GM11168 (cell line): Measurements from ENCODE around the gene ACACA.
"Not testable (repeated sequence)": the region's sequence is repeated elsewhere in the genome, so short reads cannot be mapped to it uniquely, and the experiment has no call there.

Experiments
- in situ Hi-C: fragments of 300-500 bp; cut with MboI; formaldehyde crosslinking; loops from one replicate; pipeline ENCODE4 v1.12.0; 2022; ENCODE audit warnings: low sequenced_read_pairs; ENCODE audit not compliant: unreplicated experiment

Gene ACACA

DNA sequence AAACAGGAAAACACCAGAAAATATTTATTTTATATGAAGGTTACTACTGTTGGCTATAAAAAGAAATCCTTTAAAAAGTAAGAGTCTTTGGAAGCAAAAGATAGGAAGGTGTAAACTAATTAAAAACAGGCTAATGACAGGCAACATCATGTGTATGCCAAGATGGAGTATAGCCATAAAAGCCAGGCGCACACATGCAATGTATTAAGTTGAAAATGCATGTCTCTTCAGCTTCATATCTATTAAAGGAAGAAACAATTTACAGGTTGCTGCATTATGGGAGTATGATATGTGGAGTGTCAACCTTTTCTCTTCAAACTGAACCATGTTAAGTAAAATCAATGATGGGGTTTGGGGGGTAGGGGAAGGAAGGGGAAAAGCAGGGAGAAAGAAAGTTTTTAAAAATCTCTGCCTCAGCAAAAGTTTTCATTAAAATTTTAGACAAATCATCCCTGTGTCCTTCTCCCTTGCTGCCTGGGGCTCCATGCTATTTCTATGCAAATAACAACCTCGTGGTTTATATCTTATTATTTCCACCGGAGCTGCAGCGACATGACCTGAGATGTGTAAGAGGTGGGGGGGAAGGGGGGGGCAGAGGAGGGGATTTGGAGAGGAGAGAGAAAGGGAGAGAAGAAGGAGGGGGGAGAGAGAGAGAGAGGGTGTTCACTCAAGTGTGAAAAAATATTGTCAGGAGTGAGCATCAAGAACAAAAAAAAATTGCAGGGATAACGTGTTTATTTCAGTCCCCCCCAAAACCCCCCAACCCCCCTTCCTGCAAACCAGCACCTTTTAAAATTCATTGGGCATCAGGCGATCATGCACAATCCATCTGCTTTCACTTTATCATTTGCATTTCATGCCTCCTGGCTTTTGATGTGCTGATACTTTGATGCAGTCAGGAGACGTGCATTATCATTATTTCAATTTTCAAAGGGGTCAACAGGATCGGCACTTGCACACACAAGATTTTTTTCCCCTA is 260.3 kb downstream of the ACACA start:
- in situ Hi-C loops: no loop called here

DNA sequence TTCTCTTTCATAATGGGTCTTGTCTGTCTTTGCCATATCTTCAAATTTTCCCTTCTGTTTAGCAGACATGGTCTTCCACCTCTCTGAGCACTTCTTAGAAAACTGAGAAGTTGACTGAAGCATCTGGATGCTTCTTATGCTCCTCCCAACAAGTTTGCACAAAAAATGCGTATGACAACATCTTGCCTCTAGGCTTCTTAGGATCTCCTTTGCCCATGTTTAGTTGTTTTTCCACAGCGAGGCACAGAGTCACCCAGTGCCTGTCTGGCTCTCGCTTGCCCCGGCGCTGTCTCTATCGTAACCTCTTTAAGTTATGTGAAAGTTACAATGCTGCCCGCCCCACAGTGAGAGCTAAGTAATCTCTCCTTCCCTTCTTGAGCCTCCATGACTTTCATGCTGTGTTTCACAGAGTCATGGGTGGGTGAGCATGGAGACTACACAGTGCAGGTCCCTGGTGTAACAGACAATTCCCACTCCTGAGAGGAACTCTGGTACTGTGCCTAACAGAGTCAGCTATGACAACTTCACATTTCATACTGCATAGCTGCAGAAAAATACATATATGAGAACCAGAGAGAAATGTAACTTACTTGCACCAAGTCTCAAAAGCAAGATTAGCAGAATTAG is 262.4 kb downstream of the ACACA start:
- in situ Hi-C loops: no loop called here

- in situ Hi-C loops: not testable (repeated sequence)
These were observed 263.1 kb downstream of the ACACA start for GRCh38 chr17:37143558-37143957.

DNA sequence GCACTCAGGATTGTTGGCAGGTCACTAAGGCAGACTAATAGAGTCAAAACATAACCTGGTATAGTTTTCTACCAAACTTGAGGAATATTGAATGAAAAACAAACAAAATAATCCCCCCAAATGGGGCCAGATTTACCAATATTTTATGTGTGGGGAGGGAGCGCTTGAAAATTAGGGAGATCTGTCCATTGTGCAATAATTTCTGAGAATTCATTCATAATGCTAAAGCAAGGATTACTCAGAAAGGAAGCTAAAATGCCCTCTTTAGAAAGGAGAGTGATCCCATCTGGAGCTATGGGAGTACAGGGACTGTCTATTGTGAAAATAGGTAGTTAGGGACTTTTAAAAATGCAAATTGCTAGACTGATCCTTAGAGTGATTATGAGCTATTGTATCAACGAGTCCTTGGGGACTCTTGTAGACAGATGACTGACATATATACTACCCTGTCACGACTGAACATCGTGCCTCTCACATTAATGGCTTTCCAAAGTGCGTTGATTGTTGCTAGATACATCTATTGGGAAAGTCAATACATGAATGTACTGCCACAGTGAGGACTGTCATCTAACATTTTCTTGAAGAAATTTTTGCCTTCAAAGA is 264.2 kb downstream of the ACACA start:
- in situ Hi-C loops: no loop called here

DNA sequence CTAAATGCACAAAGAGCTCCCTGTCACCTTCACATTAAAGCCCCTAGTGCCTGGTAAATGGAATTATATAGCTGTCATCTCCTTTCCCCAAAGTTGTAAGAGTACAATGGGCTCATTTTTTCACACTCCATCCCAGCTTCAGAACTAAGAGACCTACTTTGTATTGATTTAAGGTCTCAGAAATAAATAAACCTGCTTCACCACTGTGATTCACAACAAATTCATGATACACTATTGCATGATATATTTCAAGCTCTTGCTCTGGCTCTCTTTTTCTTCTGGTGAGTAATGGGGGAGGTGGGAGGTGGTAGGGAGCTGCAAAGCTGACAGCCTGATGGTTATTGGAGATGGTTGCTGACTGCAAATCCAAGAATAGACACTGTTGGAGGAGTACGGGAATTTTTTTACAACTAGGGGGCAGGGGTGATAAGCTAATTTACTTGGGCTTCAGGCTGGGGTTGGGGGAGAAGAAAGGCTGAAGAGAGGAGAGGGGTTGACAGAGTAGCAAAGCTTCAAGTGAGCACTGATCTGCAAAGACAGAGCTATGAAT is 268.0 kb downstream of the ACACA start:
- in situ Hi-C loops: no loop called here

GRCh38 chr17:37137906-37138514 is 268.6 kb downstream of the ACACA start:
- in situ Hi-C loops: no loop called here

DNA sequence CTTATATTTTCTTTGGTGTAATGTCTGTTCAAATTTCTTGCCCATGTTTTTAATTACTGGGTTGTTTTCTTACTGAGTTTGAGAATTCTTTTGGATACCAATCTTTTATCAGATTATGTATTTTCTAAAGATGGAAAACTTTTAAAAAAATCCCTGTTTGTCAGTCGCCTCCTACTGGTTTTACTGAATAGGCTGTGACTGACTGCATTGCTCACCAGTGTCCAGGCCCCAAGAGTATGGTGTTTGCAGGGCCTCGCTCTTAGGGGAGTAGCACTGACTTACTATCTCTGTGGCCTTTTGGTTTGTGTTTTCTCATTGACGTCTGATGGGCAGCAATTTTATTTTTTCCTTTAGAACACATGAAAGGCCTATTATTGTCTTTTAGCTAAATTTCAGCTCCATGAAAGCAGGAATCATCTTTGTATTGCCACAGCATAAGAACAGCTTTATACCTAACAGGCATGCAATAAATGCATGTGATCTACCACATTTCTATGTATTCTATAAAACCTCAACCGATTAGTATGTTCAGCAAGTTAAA is 269.5 kb downstream of the ACACA start:
- in situ Hi-C loops: no loop called here

DNA sequence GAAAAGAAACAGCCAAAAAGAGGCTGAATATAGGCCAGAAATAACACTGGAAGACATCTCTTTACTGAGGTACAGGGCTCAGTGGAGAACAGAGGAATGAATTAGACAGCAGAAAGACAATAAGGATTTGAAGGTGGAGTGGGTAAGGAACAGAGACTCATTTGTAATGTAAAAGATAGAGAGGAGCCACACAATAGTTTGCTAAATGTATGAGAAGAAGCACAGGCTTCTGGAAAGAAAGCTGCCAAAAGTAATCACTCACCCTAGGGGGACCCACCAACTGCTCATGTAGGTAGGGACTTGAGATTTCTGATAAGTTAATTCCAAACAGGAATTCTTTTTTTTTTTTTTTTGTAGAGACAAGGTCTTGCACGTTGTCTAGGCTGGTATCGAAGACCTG is 271.1 kb downstream of the ACACA start:
- in situ Hi-C loops: no loop called here

- in situ Hi-C loops: no loop called here
These were observed 272.6 kb downstream of the ACACA start for GRCh38 chr17:37134050-37134449.

DNA sequence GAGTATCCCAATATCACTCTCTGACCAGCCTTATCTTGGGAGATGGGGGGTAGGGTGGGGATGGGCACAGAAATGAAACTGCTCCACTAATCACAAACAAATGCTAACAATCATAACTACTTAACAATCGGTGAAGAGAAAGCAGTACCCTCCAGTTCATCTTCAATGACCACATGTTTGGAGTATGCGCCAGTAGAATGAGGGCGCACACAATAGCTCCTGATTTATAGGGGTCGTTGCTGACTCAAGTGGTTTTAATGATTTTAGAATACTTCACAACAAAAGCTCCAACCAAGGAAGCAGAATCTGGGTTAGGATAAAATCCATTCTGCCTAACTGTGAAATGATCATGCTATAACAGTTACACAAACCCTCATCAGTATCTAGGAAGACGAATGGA is 273.5 kb downstream of the ACACA start:
- in situ Hi-C loops: no loop called here

- in situ Hi-C loops: no loop called here
These were observed 274.7 kb downstream of the ACACA start for GRCh38 chr17:37131669-37132611.

GRCh38 chr17:37130984-37131446 is 275.6 kb downstream of the ACACA start:
- in situ Hi-C loops: no loop called here

DNA sequence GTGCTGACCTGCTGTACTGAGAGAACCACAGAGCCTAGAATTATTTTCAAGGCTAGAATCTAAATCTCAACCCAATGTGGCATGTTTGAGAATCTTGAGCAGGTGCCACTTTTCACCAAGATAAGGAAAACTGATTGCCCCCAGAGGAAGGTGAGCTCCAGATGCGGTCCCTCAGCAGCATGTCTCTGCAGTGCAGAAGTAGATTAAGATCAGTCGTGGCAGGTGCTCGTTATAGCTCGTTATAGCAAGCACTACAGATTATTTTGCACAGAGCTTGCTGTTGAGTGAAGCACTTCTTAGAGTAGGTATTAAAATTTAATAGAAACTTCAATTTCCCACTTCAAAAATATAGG is 281.8 kb downstream of the ACACA start:
- in situ Hi-C loops: no loop called here

- in situ Hi-C loops: no loop called here
These were observed 282.5 kb downstream of the ACACA start for GRCh38 chr17:37123941-37124820.

DNA sequence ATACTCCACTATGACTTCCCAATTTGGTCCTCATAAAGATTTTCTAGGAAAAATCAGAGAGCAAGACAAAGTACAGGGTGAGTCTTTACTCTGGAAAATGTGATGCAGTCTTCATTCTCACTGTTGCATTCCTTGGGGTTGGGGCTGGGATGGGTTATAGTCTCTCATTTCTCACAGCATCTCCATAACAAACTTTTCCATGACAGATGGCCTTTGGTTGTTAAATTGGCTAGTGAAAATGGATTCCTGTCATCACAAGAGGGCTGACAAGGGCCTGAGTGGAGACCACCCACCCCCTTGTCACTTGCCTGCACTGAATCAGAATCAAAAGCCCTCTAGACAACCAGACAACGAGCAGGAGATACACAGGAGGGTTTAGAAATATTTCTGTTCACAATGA is 283.2 kb downstream of the ACACA start:
- in situ Hi-C loops: no loop called here

- in situ Hi-C loops: no loop called here
These were observed 285.0 kb downstream of the ACACA start for GRCh38 chr17:37121616-37122015.

DNA sequence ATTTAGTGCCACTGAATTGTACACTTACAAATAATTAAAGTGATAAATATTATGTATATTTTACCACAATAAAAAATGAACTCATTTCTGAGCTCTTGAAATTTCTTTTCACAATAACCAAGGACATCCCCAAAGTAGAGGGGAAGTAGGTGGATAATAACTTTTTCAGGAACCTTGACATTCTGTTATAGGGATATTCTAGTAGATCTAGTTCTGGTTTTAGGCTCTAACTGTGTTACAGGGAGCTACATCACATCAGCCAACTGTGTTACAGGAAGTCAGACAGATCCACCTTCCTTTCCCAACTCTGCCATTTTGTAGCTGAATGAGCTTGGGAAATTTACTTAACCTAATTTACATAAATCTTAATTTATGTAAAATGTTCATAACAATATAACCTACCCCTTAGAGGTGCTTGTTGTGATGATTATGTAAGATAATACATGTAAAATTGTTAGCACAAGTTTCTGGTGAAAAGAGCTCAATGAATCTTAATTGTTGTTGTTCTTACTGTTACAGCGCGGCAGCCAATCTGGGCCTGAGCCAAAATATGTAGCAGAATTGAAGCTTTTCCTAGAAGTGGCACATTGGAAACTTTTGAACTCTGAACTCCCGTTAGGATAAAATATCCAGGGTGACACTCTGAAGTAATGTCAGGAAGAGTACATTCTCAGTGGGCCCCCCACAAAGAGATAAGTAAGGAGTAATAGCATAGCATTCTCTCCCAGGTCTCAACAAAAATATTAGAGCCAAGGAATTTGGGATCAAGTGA is 288.1 kb downstream of the ACACA start:
- in situ Hi-C loops: no loop called here
